Gastrocnemius medialis (tissue), 4 donors: ENCODE results near the gene INPP5A.

ENCODE experiments used
- POLR2A ChIP-seq, 2 donors: fragments of 450-650 bp; IDR thresholded peaks; one replicate each; pipeline ENCODE4 v1.6.1; 2017; ENCODE audit warnings: antibody characterized with exemption in 2 of 2, mild to moderate bottlenecking in 2 of 2, moderate library complexity in 2 of 2
- TF ChIP-seq, protein P1 (sequence below), 5 experiments: fragments of 450-650 bp in 3 of 5; fragments of 200-600 bp in 2 of 5; sonication (generic) in 2 of 5; IDR thresholded peaks in 4 of 5; conservative IDR thresholded peaks in 1 of 5; 1 replicate in 4 of 5; 2 replicates in 1 of 5; pipeline ENCODE4 v1.5.1; 2016 to 2019; ENCODE audit warnings: antibody characterized with exemption in 5 of 5, mild to moderate bottlenecking in 3 of 5, moderate library complexity in 3 of 5

- TF ChIP-seq, protein P1, sequence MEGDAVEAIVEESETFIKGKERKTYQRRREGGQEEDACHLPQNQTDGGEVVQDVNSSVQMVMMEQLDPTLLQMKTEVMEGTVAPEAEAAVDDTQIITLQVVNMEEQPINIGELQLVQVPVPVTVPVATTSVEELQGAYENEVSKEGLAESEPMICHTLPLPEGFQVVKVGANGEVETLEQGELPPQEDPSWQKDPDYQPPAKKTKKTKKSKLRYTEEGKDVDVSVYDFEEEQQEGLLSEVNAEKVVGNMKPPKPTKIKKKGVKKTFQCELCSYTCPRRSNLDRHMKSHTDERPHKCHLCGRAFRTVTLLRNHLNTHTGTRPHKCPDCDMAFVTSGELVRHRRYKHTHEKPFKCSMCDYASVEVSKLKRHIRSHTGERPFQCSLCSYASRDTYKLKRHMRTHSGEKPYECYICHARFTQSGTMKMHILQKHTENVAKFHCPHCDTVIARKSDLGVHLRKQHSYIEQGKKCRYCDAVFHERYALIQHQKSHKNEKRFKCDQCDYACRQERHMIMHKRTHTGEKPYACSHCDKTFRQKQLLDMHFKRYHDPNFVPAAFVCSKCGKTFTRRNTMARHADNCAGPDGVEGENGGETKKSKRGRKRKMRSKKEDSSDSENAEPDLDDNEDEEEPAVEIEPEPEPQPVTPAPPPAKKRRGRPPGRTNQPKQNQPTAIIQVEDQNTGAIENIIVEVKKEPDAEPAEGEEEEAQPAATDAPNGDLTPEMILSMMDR (IDR thresholded peaks at IDR 0.05 in 4 of 5, conservative IDR thresholded peaks at IDR 0.05 in 1 of 5), result no peak
- TF ChIP-seq POLR2A (IDR thresholded peaks at IDR 0.05), result no peak
Measured at GRCh38 chr10:132639470-132639869, 101.9 kb downstream of the INPP5A start.
